Calu3 (cell line): ENCODE results near the gene ZNF669. TPM values are rescaled to one million over a fixed set of nuclear protein-coding genes. Genes with fewer than 3 reads are reported as not detected.

Experiments
- BruUV-seq: library from RNA; stranded (reverse); fragments of 400-500 nt; replicated peaks from 2 replicates; lab custom pipeline; 2021; lab: Mats Ljungman, UMichigan
- CTCF ChIA-PET: fragments of 300-600 bp; sonication (Branson Sonifier 250); formaldehyde crosslinking; loops from one replicate; lab custom pipeline; 2022; ENCODE audit warnings: antibody characterized with exemption; lab: Charles Lee
- DNase-seq: peaks from one replicate; pipeline ENCODE4 v3.0.0; 2022
- H3K27ac Mint-ChIP-seq: one replicate; pipeline ENCODE4 v1.8.0; 2022; ENCODE audit warnings: mixed read lengths; ENCODE audit not compliant: unreplicated experiment
- H3K27me3 Mint-ChIP-seq: one replicate; pipeline ENCODE4 v1.8.0; 2022; ENCODE audit warnings: mixed read lengths; ENCODE audit not compliant: unreplicated experiment
- H3K36me3 Mint-ChIP-seq: one replicate; pipeline ENCODE4 v1.8.0; 2022; ENCODE audit warnings: mild to moderate bottlenecking, moderate library complexity, mixed read lengths; ENCODE audit not compliant: insufficient read depth, unreplicated experiment
- H3K4me1 Mint-ChIP-seq: one replicate; pipeline ENCODE4 v1.8.0; 2022; ENCODE audit warnings: mild to moderate bottlenecking, low read depth, mixed read lengths; ENCODE audit not compliant: unreplicated experiment
- H3K4me3 Mint-ChIP-seq: one replicate; pipeline ENCODE4 v1.8.0; 2022; ENCODE audit warnings: mild to moderate bottlenecking, low read depth, moderate library complexity, mixed read lengths; ENCODE audit not compliant: unreplicated experiment
- H3K9me3 Mint-ChIP-seq: one replicate; pipeline ENCODE4 v1.8.0; 2022; ENCODE audit warnings: low read depth, mixed read lengths; ENCODE audit not compliant: unreplicated experiment
- intact Hi-C: fragments of 100-400 bp; cut with micrococcal nuclease; formaldehyde crosslinking; loops from one replicate; pipeline ENCODE4 v1.10.0; 2022; ENCODE audit not compliant: unreplicated experiment
- total RNA-seq: library from RNA; stranded (reverse); gene quantifications from 2 replicates; pipeline ENCODE4 v1.2.3, GENCODE V29; 2022
- TF ChIP-seq, protein P1 (sequence below): fragments of 200-600 bp; IDR thresholded peaks from one replicate; pipeline ENCODE4 v1.8.0; 2022; ENCODE audit warnings: antibody characterized with exemption; ENCODE audit not compliant: unreplicated experiment

Gene ZNF669
- total RNA-seq, 1 experiment from 2014 or later = 10.5 TPM

DNA sequence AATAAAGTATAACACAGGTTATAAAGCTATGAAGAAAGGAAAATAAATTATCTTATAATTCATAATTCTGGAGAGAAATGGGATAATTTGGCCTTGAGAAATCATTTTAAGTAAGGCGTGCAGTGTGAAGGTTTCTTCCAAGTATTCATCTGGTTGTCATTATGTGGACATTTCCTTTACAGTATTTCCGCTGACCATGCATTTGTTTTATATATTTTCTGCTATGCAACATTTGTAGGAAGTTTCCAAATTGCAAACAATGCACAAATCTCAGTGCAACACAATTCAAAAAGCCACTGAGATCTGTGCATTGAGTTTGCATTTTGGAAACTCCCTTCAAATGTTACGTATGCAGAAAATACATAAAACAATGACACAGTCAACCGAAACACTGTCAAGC lies 43.4 kb downstream of the ZNF669 start:
- no peaks in the 10 kb centered on the region for H3K4me1 Mint-ChIP-seq
- no peak overlapping the region for H3K27ac Mint-ChIP-seq
- no peaks in the 10 kb centered on the region for H3K36me3 Mint-ChIP-seq
- CTCF ChIA-PET = no interaction called here
- no TSS peak for BruUV-seq
- no peak for DNase-seq
- peaks cover 21% of the 10 kb centered on the region for H3K9me3 Mint-ChIP-seq
- no peak overlapping the region for H3K4me3 Mint-ChIP-seq
- TF ChIP-seq, protein P1, sequence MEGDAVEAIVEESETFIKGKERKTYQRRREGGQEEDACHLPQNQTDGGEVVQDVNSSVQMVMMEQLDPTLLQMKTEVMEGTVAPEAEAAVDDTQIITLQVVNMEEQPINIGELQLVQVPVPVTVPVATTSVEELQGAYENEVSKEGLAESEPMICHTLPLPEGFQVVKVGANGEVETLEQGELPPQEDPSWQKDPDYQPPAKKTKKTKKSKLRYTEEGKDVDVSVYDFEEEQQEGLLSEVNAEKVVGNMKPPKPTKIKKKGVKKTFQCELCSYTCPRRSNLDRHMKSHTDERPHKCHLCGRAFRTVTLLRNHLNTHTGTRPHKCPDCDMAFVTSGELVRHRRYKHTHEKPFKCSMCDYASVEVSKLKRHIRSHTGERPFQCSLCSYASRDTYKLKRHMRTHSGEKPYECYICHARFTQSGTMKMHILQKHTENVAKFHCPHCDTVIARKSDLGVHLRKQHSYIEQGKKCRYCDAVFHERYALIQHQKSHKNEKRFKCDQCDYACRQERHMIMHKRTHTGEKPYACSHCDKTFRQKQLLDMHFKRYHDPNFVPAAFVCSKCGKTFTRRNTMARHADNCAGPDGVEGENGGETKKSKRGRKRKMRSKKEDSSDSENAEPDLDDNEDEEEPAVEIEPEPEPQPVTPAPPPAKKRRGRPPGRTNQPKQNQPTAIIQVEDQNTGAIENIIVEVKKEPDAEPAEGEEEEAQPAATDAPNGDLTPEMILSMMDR = no peak
- intact Hi-C loops = no loop called here
- no peaks in the 10 kb centered on the region for H3K27me3 Mint-ChIP-seq

DNA sequence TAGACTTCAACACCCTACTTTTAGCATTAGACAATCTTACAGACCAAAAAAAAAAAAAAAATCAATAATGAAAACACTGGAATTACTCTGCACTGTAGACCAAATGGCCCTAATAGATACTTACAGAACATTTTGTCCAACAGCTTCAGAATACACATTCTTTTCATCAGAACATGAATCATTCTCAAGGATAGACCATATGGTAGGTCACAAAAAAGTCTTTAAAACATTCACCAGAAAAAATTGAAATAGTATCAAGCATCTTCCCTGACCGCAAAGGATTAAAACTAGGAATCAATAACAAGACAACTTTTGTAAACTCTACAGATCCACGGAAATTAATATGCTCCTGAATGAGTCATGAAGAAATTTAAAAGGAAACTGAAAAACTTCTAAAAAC lies 48.1 kb downstream of the ZNF669 start:
- Mint-ChIP-seq H3K27ac (no peak overlapping the region), H3K9me3 (peaks cover 29% of the 10 kb centered on the region), H3K36me3 (no peaks in the 10 kb centered on the region), H3K4me3 (no peak overlapping the region), H3K4me1 (no peaks in the 10 kb centered on the region), H3K27me3 (no peaks in the 10 kb centered on the region)
- BruUV-seq = no TSS peak
- intact Hi-C loops = no loop called here
- CTCF ChIA-PET = no interaction called here
- TF ChIP-seq, protein P1 = no peak
- no peak for DNase-seq

DNA sequence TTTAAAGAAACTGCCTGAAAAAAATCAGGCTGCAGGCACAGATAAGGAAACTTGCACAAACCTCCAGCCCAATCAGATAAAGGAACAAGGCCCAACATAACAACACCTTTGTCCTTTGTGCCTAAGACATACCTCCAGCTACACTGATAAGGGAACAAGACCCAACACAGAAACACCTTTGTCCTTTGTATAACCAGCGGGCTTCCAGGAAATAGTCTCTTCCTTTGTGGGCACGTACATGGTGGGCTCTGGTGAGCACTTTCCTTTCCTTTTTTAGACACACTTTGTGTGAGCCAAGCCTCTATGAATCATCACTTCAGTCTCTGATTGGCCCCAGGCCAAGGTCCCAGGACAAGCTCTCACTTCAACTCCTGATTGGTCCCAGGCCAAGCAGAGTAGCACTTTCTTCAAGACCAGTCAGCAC lies 49.2 kb downstream of the ZNF669 start:
- no peaks in the 10 kb centered on the region for H3K27me3 Mint-ChIP-seq
- no peaks in the 10 kb centered on the region for H3K36me3 Mint-ChIP-seq
- H3K4me1 Mint-ChIP-seq = no peaks in the 10 kb centered on the region
- peaks cover 32% of the 10 kb centered on the region for H3K9me3 Mint-ChIP-seq
- intact Hi-C loops = no loop called here
- no TSS peak for BruUV-seq
- DNase-seq = peak; percentile 55
- no peak overlapping the region for H3K4me3 Mint-ChIP-seq
- H3K27ac Mint-ChIP-seq = no peak overlapping the region
- TF ChIP-seq, protein P1 = no peak
- CTCF ChIA-PET = interaction anchor here (0.6 kb wide), 1 partner anchor 1764 kb away, joined by 3 read pairs; no protein-coding TSS in a partner anchor

Other genes starting within 250 kb of the ZNF669 start
- 61.3 and 64.0 TPM in 2 replicates for gene AHCTF1, start 172.4 kb downstream of the ZNF669 start, total RNA-seq
- gene ZNF695, start 96.3 kb downstream of the ZNF669 start, total RNA-seq = 18.2 and 19.6 TPM in 2 replicates
- 3.9 and 6.1 TPM in 2 replicates for gene ZNF670, start 25.5 kb downstream of the ZNF669 start, total RNA-seq
- gene ZNF124, start 67.7 kb upstream of the ZNF669 start, total RNA-seq = 34.4 and 45.6 TPM in 2 replicates
- not detected in 2 replicates for gene VN1R5, start 151.7 kb upstream of the ZNF669 start, total RNA-seq
- gene ZNF496, start 227.5 kb upstream of the ZNF669 start, total RNA-seq = 33.4 and 36.9 TPM in 2 replicates